Mucosa of gallbladder (tissue), 1 donor: ENCODE measurements around the gene ICAM2. TPM values are rescaled to one million over a fixed set of nuclear protein-coding genes. Genes with fewer than 3 reads are reported as not detected.

Source experiments
- total RNA-seq: library from RNA; stranded (reverse); gene quantifications from one replicate; pipeline ENCODE4 v1.2.1, GENCODE V29; 2021
- donor health status: DM: no; HTN: no; CAD: no.

Gene ICAM2
- total RNA-seq, 1 donor from 2014 or later: 14.8 TPM

Other genes with a start within 250 kb of the ICAM2 start
- 104 TPM for gene CCDC47, start 247.0 kb downstream of the ICAM2 start, total RNA-seq
- 90.4 TPM for gene DDX42, start 246.5 kb downstream of the ICAM2 start, total RNA-seq
- gene PSMC5, start 193.2 kb downstream of the ICAM2 start, total RNA-seq: 112 TPM
- gene FTSJ3, start 193.0 kb downstream of the ICAM2 start, total RNA-seq: 43.1 TPM
- 84.7 TPM for gene SMARCD2, start 177.9 kb downstream of the ICAM2 start, total RNA-seq
- gene CSH2, start 147.0 kb downstream of the ICAM2 start, total RNA-seq: not detected
- not detected for gene GH2, start 138.7 kb downstream of the ICAM2 start, total RNA-seq
- not detected for gene CSH1, start 124.1 kb downstream of the ICAM2 start, total RNA-seq
- not detected for gene CSHL1, start 109.4 kb downstream of the ICAM2 start, total RNA-seq
- gene GH1, start 101.8 kb downstream of the ICAM2 start, total RNA-seq: not detected
- 3.4 TPM for gene CD79B, start 88.3 kb downstream of the ICAM2 start, total RNA-seq
- gene SCN4A, start 47.7 kb downstream of the ICAM2 start, total RNA-seq: 1.2 TPM
- 0.26 TPM for gene PRR29, start 22.3 kb downstream of the ICAM2 start, total RNA-seq
- gene ERN1, start 109.5 kb upstream of the ICAM2 start, total RNA-seq: 41.6 TPM
- 74.9 TPM for gene TEX2, start 242.6 kb upstream of the ICAM2 start, total RNA-seq